PFSK-1 (cell line): ENCODE results near the gene KCNMA1.

Experiments
- FOXP2 ChIP-seq: optimal IDR thresholded peaks from 2 replicates; pipeline ENCODE3; 2011; ENCODE audit warnings: borderline replicate concordance, control low read depth, inconsistent platforms; ENCODE audit not compliant: insufficient read depth; ENCODE audit errors: extremely low read length, extremely low read depth
- POLR2AphosphoS5 ChIP-seq: IDR thresholded peaks from 2 replicates; pipeline ENCODE4 v1.6.1; 2012; ENCODE audit warnings: low read depth, mild to moderate bottlenecking, control low read depth, low read length, moderate library complexity
- SIN3A ChIP-seq: IDR thresholded peaks from 2 replicates; pipeline ENCODE4 v1.6.1; 2012; ENCODE audit warnings: mild to moderate bottlenecking, low read length, moderate library complexity, borderline replicate concordance; ENCODE audit not compliant: insufficient read depth
- TAF1 ChIP-seq: IDR thresholded peaks from 2 replicates; pipeline ENCODE4 v1.6.1; 2012; ENCODE audit warnings: low read length, control low read depth, borderline replicate concordance; ENCODE audit not compliant: insufficient read depth
- TF ChIP-seq, protein P1 (sequence below), 2 experiments: IDR thresholded peaks; 2 replicates each; pipeline versions ENCODE4 v1.6.1 to v1.8.0; 2011 to 2012; ENCODE audit warnings: low read depth in 2 of 2, low read length in 2 of 2, control low read depth in 1 of 2, inconsistent platforms in 1 of 2, mild to moderate bottlenecking in 1 of 2, moderate library complexity in 1 of 2; ENCODE audit not compliant: insufficient read depth in 1 of 2

DNA sequence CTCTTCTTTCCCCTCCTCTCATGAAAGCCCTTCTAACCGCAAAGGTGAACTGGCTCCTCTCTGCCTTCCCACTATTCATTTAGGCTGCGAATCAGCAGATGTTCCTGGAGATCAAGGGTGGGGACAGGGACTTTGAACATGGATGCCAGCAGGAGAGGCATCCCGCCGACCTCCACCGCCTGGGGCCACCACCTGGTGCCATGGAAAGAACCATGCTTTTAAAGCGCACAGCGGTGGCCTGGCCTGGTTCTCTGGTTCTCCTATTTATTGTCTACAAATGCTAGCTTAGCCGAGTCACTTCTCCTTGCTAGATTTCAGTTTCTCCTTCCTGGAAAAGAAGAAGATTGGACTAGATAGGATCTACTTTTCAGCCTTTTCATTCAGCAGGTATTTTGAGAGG, 43.2 kb upstream of the KCNMA1 start:
- TF ChIP-seq, protein P1, sequence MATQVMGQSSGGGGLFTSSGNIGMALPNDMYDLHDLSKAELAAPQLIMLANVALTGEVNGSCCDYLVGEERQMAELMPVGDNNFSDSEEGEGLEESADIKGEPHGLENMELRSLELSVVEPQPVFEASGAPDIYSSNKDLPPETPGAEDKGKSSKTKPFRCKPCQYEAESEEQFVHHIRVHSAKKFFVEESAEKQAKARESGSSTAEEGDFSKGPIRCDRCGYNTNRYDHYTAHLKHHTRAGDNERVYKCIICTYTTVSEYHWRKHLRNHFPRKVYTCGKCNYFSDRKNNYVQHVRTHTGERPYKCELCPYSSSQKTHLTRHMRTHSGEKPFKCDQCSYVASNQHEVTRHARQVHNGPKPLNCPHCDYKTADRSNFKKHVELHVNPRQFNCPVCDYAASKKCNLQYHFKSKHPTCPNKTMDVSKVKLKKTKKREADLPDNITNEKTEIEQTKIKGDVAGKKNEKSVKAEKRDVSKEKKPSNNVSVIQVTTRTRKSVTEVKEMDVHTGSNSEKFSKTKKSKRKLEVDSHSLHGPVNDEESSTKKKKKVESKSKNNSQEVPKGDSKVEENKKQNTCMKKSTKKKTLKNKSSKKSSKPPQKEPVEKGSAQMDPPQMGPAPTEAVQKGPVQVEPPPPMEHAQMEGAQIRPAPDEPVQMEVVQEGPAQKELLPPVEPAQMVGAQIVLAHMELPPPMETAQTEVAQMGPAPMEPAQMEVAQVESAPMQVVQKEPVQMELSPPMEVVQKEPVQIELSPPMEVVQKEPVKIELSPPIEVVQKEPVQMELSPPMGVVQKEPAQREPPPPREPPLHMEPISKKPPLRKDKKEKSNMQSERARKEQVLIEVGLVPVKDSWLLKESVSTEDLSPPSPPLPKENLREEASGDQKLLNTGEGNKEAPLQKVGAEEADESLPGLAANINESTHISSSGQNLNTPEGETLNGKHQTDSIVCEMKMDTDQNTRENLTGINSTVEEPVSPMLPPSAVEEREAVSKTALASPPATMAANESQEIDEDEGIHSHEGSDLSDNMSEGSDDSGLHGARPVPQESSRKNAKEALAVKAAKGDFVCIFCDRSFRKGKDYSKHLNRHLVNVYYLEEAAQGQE (IDR thresholded peaks at IDR 0.05; ENCODE audit: insufficient read depth in 1 of 2, low read depth in 2 of 2, low read length in 2 of 2) = no peak
- TF ChIP-seq FOXP2 = no peak
- TF ChIP-seq POLR2AphosphoS5 = no peak
- TF ChIP-seq TAF1 = no peak
- no peak for TF ChIP-seq SIN3A
